Measurements from ENCODE around the gene NINJ1.

The NINJ1 gene

GRCh38 chr9:93086447-93087224, 47.4 kb downstream of the NINJ1 start:
- no peaks in the 10 kb centered on the region for H3K27me3 ChIP-seq (ENCODE audit: insufficient read depth, low read length)
- H3K36me3 ChIP-seq (ENCODE audit: insufficient read depth, low read length), result no peaks in the 10 kb centered on the region

DNA sequence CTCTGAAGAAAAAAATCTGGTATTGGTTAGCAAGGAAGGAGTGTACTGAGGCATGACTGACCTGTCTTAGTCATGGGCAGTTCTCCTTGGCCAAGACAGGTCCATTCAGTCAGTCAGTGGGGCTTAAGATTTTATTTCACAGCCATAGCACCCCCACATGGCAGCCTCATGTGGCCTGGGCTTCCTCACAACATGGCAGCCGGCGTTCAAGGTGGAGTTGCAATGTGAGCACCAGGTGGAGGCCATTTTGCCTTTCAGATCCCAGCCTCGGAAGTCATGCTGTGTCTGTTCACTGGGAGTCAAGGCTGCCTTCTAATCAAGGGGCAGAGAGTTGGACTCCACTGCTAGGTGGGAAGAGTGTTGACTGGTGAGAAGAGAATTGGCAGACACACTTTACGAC, 48.4 kb downstream of the NINJ1 start:
- Histone ChIP-seq H3K9me3 (ENCODE audit: low read length) (no peaks in the 10 kb centered on the region), H3K4me3 (ENCODE audit: low read length) (no peak overlapping the region), H3K27me3 (ENCODE audit: insufficient read depth, low read length) (no peaks in the 10 kb centered on the region), H2AFZ (ENCODE audit: low read depth, low read length) (no peak overlapping the region), H3K36me3 (ENCODE audit: insufficient read depth, low read length) (no peaks in the 10 kb centered on the region), H3K4me1 (ENCODE audit: insufficient read depth, low read length) (no peaks in the 10 kb centered on the region)

More at GRCh38 chr9:93086447-93087224, 47.4 kb downstream of the NINJ1 start:
- peaks cover 1% of the 10 kb centered on the region for H3K4me1 ChIP-seq (ENCODE audit: insufficient read depth, low read length)
- no peak overlapping the region for H3K4me3 ChIP-seq (ENCODE audit: low read length)
- no peak overlapping the region for H2AFZ ChIP-seq (ENCODE audit: low read depth, low read length)
- no peaks in the 10 kb centered on the region for H3K9me3 ChIP-seq (ENCODE audit: low read length)

GRCh38 chr9:93084471-93084881, 49.6 kb downstream of the NINJ1 start:
- Histone ChIP-seq H3K4me3 (ENCODE audit: low read length) (no peak overlapping the region), H3K4me1 (ENCODE audit: insufficient read depth, low read length) (no peaks in the 10 kb centered on the region), H3K27me3 (ENCODE audit: insufficient read depth, low read length) (no peaks in the 10 kb centered on the region), H3K36me3 (ENCODE audit: insufficient read depth, low read length) (no peaks in the 10 kb centered on the region), H2AFZ (ENCODE audit: low read depth, low read length) (no peak overlapping the region), H3K9me3 (ENCODE audit: low read length) (no peaks in the 10 kb centered on the region)

GRCh38 chr9:93083592-93084470, 50.2 kb downstream of the NINJ1 start:
- Histone ChIP-seq H3K4me3 (ENCODE audit: low read length) (no peak overlapping the region), H2AFZ (ENCODE audit: low read depth, low read length) (no peak overlapping the region), H3K4me1 (ENCODE audit: insufficient read depth, low read length) (no peaks in the 10 kb centered on the region), H3K36me3 (ENCODE audit: insufficient read depth, low read length) (no peaks in the 10 kb centered on the region), H3K9me3 (ENCODE audit: low read length) (no peaks in the 10 kb centered on the region), H3K27me3 (ENCODE audit: insufficient read depth, low read length) (no peaks in the 10 kb centered on the region)

DNA sequence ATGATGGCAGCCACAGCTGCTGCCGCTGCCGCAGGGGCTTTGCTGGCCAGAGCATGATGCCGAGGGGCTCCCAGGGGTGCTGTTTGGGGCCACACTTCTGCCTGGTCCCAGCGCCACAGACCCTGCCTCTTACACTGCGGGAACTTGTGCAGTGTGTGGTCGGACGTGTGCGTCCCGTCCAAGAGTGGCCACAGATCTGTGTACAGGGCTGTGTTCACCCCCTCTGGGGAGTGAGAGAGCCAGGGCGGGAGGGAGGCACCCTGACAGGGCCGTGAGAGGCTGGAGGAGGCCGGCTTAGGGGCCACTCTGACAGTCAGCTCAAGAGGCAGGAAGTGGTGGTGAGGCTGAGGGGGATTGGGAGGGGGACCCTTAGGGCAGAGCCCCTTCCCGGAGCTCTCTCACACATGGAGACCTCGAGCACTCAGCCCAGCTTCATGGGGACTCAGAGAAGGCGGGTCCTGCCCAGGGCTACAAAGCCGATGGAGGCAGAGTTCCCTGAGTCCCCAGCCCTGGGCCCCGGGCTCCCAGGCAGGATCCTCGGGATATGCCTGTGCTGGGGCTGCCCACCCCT, 51.1 kb downstream of the NINJ1 start:
- Histone ChIP-seq H3K9me3 (ENCODE audit: low read length) (no peaks in the 10 kb centered on the region), H3K36me3 (ENCODE audit: insufficient read depth, low read length) (no peaks in the 10 kb centered on the region), H3K27me3 (ENCODE audit: insufficient read depth, low read length) (no peaks in the 10 kb centered on the region), H3K4me1 (ENCODE audit: insufficient read depth, low read length) (no peaks in the 10 kb centered on the region), H2AFZ (ENCODE audit: low read depth, low read length) (no peak overlapping the region), H3K4me3 (ENCODE audit: low read length) (no peak overlapping the region)

DNA sequence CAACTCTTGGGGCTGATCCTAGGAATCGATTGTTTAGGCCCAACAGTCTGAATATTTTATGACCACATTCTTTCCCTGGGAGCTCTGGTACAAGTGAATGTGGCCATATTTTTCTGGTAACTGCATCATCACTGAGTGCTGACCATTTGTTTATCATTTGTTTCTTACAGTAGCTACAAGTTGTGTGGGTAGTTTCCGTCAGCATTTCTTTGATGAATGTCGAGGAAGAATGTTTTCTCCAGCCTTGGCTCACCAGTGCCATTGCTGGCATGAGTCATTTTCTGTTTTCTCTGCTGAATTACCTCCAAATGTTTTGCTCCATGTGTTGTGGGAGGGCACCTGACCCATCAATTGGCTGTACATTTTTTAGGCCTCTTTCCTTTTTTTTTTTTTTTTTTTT, 52.1 kb downstream of the NINJ1 start:
- H3K36me3 ChIP-seq (ENCODE audit: insufficient read depth, low read length), result no peaks in the 10 kb centered on the region

DNA sequence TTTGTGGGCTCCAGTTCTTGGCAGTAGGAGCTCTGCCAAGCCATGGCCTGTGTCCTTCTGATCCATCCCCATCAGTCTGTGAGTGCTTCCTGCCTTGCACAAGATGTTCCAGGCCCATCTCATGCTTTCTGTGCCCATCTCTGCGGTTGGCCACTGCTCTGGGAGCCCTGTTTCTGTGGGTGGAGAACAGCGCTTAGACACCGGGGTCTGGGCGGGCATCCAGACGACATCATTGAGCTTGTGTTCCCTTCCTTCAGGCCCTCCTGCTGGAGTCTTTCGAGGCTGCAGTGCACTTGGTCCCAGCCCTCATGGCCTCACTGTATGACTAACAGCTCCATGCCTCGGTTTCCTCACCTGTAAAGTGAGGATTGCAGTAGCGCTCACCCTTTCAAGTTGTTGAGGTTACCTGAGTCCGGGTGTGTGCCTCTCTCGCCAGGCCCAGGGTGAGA, 52.9 kb downstream of the NINJ1 start:
- no peaks in the 10 kb centered on the region for H3K9me3 ChIP-seq (ENCODE audit: low read length)
- H3K4me3 ChIP-seq (ENCODE audit: low read length), result no peak overlapping the region
- H3K36me3 ChIP-seq (ENCODE audit: insufficient read depth, low read length), result no peaks in the 10 kb centered on the region
- H3K27me3 ChIP-seq (ENCODE audit: insufficient read depth, low read length), result no peaks in the 10 kb centered on the region
- H3K4me1 ChIP-seq (ENCODE audit: insufficient read depth, low read length), result no peaks in the 10 kb centered on the region
- no peak overlapping the region for H2AFZ ChIP-seq (ENCODE audit: low read depth, low read length)

More for the DNA sequence above, 52.1 kb downstream of the NINJ1 start:
- Histone ChIP-seq H3K9me3 (ENCODE audit: low read length) (no peaks in the 10 kb centered on the region), H3K4me3 (ENCODE audit: low read length) (no peak overlapping the region), H2AFZ (ENCODE audit: low read depth, low read length) (no peak overlapping the region), H3K27me3 (ENCODE audit: insufficient read depth, low read length) (no peaks in the 10 kb centered on the region), H3K4me1 (ENCODE audit: insufficient read depth, low read length) (no peaks in the 10 kb centered on the region)

DNA sequence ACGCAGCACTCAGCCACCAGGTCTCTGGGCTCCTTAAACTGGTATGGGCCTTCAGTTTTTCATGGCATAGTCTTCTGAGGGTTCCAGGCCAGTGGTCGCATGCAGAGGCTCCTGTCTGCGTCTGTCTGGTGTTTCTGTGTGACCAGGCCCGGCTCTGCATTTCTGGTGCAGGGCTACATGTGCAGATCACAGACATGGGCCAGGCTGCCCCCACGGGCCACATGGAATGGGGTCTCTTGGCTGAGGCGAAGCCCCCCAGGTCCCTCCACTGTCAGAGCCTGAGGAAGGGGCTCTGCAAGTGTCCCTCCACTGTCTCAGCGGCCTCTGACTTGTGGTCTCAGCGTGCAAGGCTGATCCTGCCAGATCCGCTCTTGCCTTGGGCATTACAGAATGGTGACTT, 53.6 kb downstream of the NINJ1 start:
- H3K4me1 ChIP-seq (ENCODE audit: insufficient read depth, low read length), result no peaks in the 10 kb centered on the region
- H3K9me3 ChIP-seq (ENCODE audit: low read length), result no peaks in the 10 kb centered on the region
- H3K36me3 ChIP-seq (ENCODE audit: insufficient read depth, low read length), result no peaks in the 10 kb centered on the region
- H3K27me3 ChIP-seq (ENCODE audit: insufficient read depth, low read length), result no peaks in the 10 kb centered on the region
- H2AFZ ChIP-seq (ENCODE audit: low read depth, low read length), result no peak overlapping the region
- H3K4me3 ChIP-seq (ENCODE audit: low read length), result no peak overlapping the region

- Histone ChIP-seq H3K9me3 (ENCODE audit: low read length) (no peaks in the 10 kb centered on the region), H3K4me3 (ENCODE audit: low read length) (no peak overlapping the region), H3K27me3 (ENCODE audit: insufficient read depth, low read length) (no peaks in the 10 kb centered on the region), H3K4me1 (ENCODE audit: insufficient read depth, low read length) (no peaks in the 10 kb centered on the region), H3K36me3 (ENCODE audit: insufficient read depth, low read length) (no peaks in the 10 kb centered on the region), H2AFZ (ENCODE audit: low read depth, low read length) (no peak overlapping the region)
Observed at GRCh38 chr9:93079371-93079770, 54.7 kb downstream of the NINJ1 start.

GRCh38 chr9:93077811-93078210, 56.2 kb downstream of the NINJ1 start:
- H2AFZ ChIP-seq (ENCODE audit: low read depth, low read length), result no peak overlapping the region
- H3K9me3 ChIP-seq (ENCODE audit: low read length), result no peaks in the 10 kb centered on the region
- H3K4me1 ChIP-seq (ENCODE audit: insufficient read depth, low read length), result no peaks in the 10 kb centered on the region
- no peaks in the 10 kb centered on the region for H3K36me3 ChIP-seq (ENCODE audit: insufficient read depth, low read length)
- H3K4me3 ChIP-seq (ENCODE audit: low read length), result no peak overlapping the region
- H3K27me3 ChIP-seq (ENCODE audit: insufficient read depth, low read length), result peaks cover 4% of the 10 kb centered on the region

DNA sequence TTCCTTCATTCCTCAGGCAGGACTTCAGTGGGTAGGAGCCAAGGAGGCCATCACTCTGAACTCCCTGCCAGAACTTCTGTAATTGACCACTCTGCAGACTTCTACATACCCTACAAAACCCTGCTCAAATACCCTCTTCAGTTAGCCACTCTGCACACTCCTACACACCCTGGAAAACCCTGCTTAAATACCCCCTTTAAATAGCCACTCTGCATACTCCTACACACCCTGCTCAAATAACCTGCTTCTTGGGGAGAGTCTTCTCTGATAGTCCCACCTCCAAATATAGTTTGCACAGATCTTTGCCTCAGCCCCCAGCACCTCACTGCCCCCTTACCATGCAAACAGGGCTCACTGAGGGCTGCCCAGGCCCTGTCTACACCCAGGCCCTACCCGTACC, 56.7 kb downstream of the NINJ1 start:
- Histone ChIP-seq H3K36me3 (ENCODE audit: insufficient read depth, low read length) (no peaks in the 10 kb centered on the region), H3K4me3 (ENCODE audit: low read length) (no peak overlapping the region), H2AFZ (ENCODE audit: low read depth, low read length) (no peak overlapping the region), H3K9me3 (ENCODE audit: low read length) (no peaks in the 10 kb centered on the region), H3K27me3 (ENCODE audit: insufficient read depth, low read length) (peaks cover 4% of the 10 kb centered on the region), H3K4me1 (ENCODE audit: insufficient read depth, low read length) (no peaks in the 10 kb centered on the region)

DNA sequence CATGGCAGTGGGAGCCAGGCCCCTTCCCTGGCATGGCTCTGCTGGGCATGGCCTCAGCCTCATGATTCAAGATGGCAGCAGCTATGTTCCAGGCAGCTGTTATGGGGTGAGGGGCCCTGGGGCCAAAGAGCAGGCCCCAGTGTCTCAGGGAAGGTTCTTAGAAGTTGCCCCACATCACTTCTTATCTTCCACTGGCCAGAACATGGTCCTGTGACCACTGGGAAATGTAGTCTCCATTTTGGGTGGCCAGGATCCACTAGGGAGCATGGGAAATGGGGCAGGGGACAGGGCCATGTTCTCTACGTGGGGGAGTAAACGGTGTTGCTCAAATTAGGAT, 57.3 kb downstream of the NINJ1 start:
- H3K4me1 ChIP-seq (ENCODE audit: insufficient read depth, low read length), result no peaks in the 10 kb centered on the region
- H3K4me3 ChIP-seq (ENCODE audit: low read length), result no peak overlapping the region
- H2AFZ ChIP-seq (ENCODE audit: low read depth, low read length), result no peak overlapping the region
- peaks cover 4% of the 10 kb centered on the region for H3K27me3 ChIP-seq (ENCODE audit: insufficient read depth, low read length)
- no peaks in the 10 kb centered on the region for H3K9me3 ChIP-seq (ENCODE audit: low read length)
- no peaks in the 10 kb centered on the region for H3K36me3 ChIP-seq (ENCODE audit: insufficient read depth, low read length)

DNA sequence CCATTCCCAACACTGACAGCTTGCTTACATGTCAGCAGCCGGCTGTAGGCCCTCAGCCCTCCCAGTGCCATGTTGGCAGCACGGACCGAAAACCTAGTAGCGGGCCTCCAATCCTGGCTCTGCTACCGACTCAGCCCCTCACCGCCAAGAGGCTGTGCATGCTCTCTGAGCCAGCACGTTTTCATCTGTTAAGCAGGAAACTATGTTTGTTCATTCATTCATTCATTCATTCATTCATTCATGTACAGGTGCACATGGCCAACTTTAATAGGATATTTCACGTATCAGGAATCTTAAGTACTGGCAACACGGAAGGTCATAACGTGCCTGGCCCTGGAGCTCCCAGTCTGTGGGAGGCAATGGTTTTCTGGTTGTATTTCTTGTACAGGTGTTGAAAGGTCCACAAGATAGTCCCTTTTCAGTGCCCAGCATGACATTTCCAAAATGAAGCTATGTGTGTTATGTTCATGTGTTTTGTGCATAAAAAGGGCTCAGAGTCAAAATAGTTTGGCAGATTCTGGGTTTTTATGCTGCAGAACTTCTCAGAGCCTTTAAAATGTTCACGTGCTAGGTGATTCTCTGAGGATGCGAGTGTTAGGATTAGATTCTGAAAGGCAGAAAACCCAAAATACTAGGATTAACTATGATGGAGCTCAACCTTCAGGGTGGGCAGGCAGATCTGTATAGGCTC, 57.8 kb downstream of the NINJ1 start:
- Histone ChIP-seq H3K36me3 (ENCODE audit: insufficient read depth, low read length) (no peaks in the 10 kb centered on the region), H3K27me3 (ENCODE audit: insufficient read depth, low read length) (peaks cover 4% of the 10 kb centered on the region), H3K4me1 (ENCODE audit: insufficient read depth, low read length) (no peaks in the 10 kb centered on the region), H3K9me3 (ENCODE audit: low read length) (no peaks in the 10 kb centered on the region), H3K4me3 (ENCODE audit: low read length) (no peak overlapping the region), H2AFZ (ENCODE audit: low read depth, low read length) (no peak overlapping the region)

Measured in neuron (in vitro differentiated cells).